T-cell (primary cell): ENCODE measurements around the gene RAPGEF3. TPM values are rescaled to one million over a fixed set of nuclear protein-coding genes. Genes with fewer than 3 reads are reported as not detected.

Experiments used
- ATAC-seq, 4 experiments: fragments of 200-7000 bp in 3 of 4; fragments of 150-1000 bp in 1 of 4; cut with Tn5 transposase; replicated peaks in 1 of 4; 1 replicate in 3 of 4; 2 replicates in 1 of 4; pipeline ENCODE4 v1.10.0; 2021; ENCODE audit warnings: moderate library complexity in 3 of 4, mild to moderate bottlenecking in 2 of 4, moderate number of reproducible peaks in 1 of 4
- CTCF ChIA-PET, 2 donors: fragments of 300-600 bp; sonication (Branson Sonifier 250); formaldehyde crosslinking; loops; one replicate each; lab custom pipeline; 2022; ENCODE audit warnings: antibody characterized with exemption in 2 of 2; lab: Charles Lee
- POLR2A ChIA-PET, 2 donors: fragments of 300-600 bp; sonication (Branson Sonifier 250); formaldehyde crosslinking; loops; one replicate each; lab custom pipeline; 2022; ENCODE audit warnings: antibody characterized with exemption in 2 of 2; lab: Charles Lee
- DNase-seq, 35 experiments: peaks; one replicate each; pipeline versions ENCODE4 v3.0.0 to v3.0.0-alpha.2; 2013 to 2023
- H3K27ac ChIP-seq: one replicate; pipeline ENCODE4 v1.5.1; 2013; ENCODE audit warnings: low read length
- H3K27me3 ChIP-seq, 2 experiments: replicated peaks in 1 of 2; 1 replicate in 1 of 2; 2 replicates in 1 of 2; pipeline versions ENCODE4 v1.6.1 to v1.7.0; 2013; ENCODE audit warnings: low read length in 1 of 2, mixed read lengths in 1 of 2; ENCODE audit not compliant: control insufficient read depth in 2 of 2, insufficient read depth in 2 of 2; ENCODE audit errors: extremely low read depth in 1 of 2
- H3K36me3 ChIP-seq, 2 donors: 1 replicate in 1 of 2; 2 replicates in 1 of 2; pipeline versions ENCODE4 v1.6.1 to v1.7.0; 2013; ENCODE audit warnings: low read length in 1 of 2; ENCODE audit not compliant: control insufficient read depth in 2 of 2, insufficient read depth in 1 of 2; ENCODE audit errors: extremely low read depth in 1 of 2
- H3K4me1 ChIP-seq, 2 experiments: 1 replicate in 1 of 2; 2 replicates in 1 of 2; pipeline versions ENCODE4 v1.6.1 to v1.7.0; 2013; ENCODE audit warnings: low read length in 2 of 2, mixed read lengths in 1 of 2; ENCODE audit not compliant: insufficient read depth in 2 of 2, control insufficient read depth in 1 of 2; ENCODE audit errors: extremely low read depth in 1 of 2
- H3K4me3 ChIP-seq, 2 donors: 1 replicate in 1 of 2; 2 replicates in 1 of 2; pipeline versions ENCODE4 v1.5.1 to v1.7.0; 2013; ENCODE audit warnings: mild to moderate bottlenecking in 2 of 2, low read length in 1 of 2, moderate library complexity in 1 of 2; ENCODE audit not compliant: control insufficient read depth in 1 of 2; ENCODE audit errors: extremely low read depth in 1 of 2
- H3K9me3 ChIP-seq: 2 replicates; pipeline ENCODE4 v1.7.0; 2013
- H3K27ac Mint-ChIP-seq, 2 donors: one replicate each; pipeline ENCODE4 v1.8.0; 2020 to 2021; ENCODE audit warnings: mild to moderate bottlenecking in 2 of 2, mixed read lengths in 2 of 2
- H3K27me3 Mint-ChIP-seq, 2 donors: one replicate each; pipeline ENCODE4 v1.8.0; 2021 to 2022; ENCODE audit warnings: mixed read lengths in 2 of 2
- H3K36me3 Mint-ChIP-seq: one replicate; pipeline ENCODE4 v1.8.0; 2021; ENCODE audit warnings: mixed read lengths
- H3K4me1 Mint-ChIP-seq, 3 donors: one replicate each; pipeline ENCODE4 v1.8.0; 2020 to 2022; ENCODE audit warnings: mixed read lengths in 3 of 3, mild to moderate bottlenecking in 1 of 3
- H3K4me3 Mint-ChIP-seq, 3 donors: one replicate each; pipeline ENCODE4 v1.8.0; 2020 to 2022; ENCODE audit warnings: mild to moderate bottlenecking in 3 of 3, mixed read lengths in 3 of 3, moderate library complexity in 3 of 3
- H3K9me3 Mint-ChIP-seq, 3 donors: one replicate each; pipeline ENCODE4 v1.8.0; 2020 to 2022; ENCODE audit warnings: mixed read lengths in 3 of 3
- WGBS: methylation state at CpG from one replicate; pipeline ENCODE4 v1.1.5; 2013; ENCODE audit warnings: missing lambda C conversion rate; ENCODE audit not compliant: insufficient coverage; 5-methylcytosine and 5-hydroxymethylcytosine counted together
- total RNA-seq, 35 experiments: library from RNA in 6 of 35; stranded (reverse) in 6 of 35; fragments of 120-200 nt in 1 of 35; gene quantifications; one replicate each; pipeline versions ENCODE4 v1.2.1 to v1.2.4 and lab custom pipeline; 2013 to 2026

Gene RAPGEF3
- total RNA-seq, 5 donors from 2014 or later (not counting 1 experiment from before 2014, with no cell fraction given), result 0.25 to 0.99 (median 0.82) TPM

DNA sequence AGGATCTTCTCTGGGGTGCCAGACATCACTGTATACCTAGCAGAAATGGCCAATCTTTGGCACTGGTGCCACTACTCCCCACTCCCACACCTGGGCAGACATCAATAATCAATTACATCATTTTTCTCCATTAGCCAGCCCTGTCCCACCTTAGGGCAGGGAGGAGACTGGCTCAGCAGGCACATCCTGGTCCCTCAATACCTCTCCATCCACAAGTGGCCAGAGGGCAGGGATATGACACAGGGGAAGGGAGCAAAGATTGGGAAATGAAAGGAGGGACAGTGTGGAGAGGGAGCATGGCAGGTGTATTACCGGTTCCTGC, 10.2 kb downstream of the RAPGEF3 start:
- no peak overlapping the region for H3K27ac ChIP-seq
- H3K4me3 ChIP-seq, result no peak overlapping the region
- DNase-seq (no peak), ATAC-seq (no peak)
- no peak overlapping the region for H3K27ac Mint-ChIP-seq
- no CpG with 5 or more reads among the region's 1 CpG for WGBS
- ChIA-PET CTCF (no interaction called here), POLR2A (no interaction called here)
- H3K9me3 ChIP-seq, result no peaks in the 10 kb centered on the region
- H3K4me1 ChIP-seq, result peaks cover 0 to 3% of the 10 kb centered on the region in 2 experiments
- no peaks in the 10 kb centered on the region for H3K36me3 Mint-ChIP-seq
- peaks cover 0 to 52% of the 10 kb centered on the region in 2 experiments for H3K27me3 ChIP-seq
- H3K4me3 Mint-ChIP-seq, result no peak overlapping the region
- no peaks in the 10 kb centered on the region for H3K9me3 Mint-ChIP-seq
- H3K36me3 ChIP-seq, result no peaks in the 10 kb centered on the region
- H3K4me1 Mint-ChIP-seq, result peaks cover 2 to 10% (median 3%) of the 10 kb centered on the region in 3 donors
- H3K27me3 Mint-ChIP-seq, result no peaks in the 10 kb centered on the region

DNA sequence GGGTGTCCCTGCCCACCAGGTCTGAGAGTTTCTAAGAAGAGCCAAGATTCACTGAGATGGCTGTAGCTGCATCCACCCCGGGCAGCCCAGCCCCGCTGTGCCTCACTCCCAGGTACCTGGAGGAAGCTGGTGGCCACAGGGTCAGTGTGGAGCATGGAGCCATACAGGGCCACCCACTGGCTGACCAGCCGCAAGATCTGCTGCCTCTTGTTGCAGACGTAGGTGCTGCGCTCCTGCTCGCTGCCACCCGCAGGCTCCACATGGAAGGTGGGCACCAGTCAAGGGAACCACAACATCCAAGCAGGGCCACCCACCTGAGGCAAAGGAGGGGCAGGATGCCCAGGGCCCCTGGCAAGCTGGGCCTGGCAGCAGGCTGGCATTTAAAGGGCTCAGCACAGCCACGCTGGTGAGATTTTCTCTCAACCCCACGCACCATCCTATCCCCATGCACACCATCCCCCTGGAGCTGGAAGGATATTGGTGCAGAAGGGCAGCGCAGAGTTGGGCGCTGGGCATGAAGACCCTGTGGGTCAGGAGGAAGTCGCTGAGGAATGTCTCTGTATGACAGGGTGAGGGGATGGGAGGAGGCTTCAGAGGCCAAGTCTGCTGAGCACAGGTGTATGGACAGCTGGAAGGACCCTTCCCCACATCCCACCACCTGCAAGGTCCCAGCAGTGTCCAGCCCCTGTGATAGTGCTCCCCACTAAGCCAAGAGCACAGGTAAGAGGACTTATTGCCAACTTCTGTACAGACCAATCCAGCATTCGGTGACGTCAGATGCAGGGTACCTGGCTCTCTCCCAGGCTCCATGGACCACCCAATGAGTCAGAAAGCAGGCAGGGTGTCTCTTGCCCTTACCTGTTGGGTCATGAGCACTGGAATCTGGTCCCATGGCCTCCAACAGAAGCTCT, 10.8 kb downstream of the RAPGEF3 start:
- CTCF ChIA-PET, result interaction anchor here in 1 of 2 donors (1.7 kb wide), 1 partner anchor 20 kb away, joined by 8 read pairs; no protein-coding TSS in a partner anchor
- WGBS, result 91% methylated on average over 9 of the region's 14 CpGs
- no peak for DNase-seq
- no peak overlapping the region for H3K4me3 ChIP-seq
- no peak overlapping the region for H3K27ac ChIP-seq
- Mint-ChIP-seq H3K4me1 (peaks cover 2 to 15% (median 8%) of the 10 kb centered on the region in 3 donors), H3K9me3 (no peaks in the 10 kb centered on the region), H3K4me3 (no peak overlapping the region), H3K27ac (no peak overlapping the region), H3K27me3 (no peaks in the 10 kb centered on the region), H3K36me3 (no peaks in the 10 kb centered on the region)
- peaks cover 0 to 57% of the 10 kb centered on the region in 2 experiments for H3K27me3 ChIP-seq
- H3K36me3 ChIP-seq, result no peaks in the 10 kb centered on the region
- ATAC-seq, result no peak
- POLR2A ChIA-PET, result no interaction called here
- peaks cover 0 to 3% of the 10 kb centered on the region in 2 experiments for H3K4me1 ChIP-seq
- H3K9me3 ChIP-seq, result no peaks in the 10 kb centered on the region

DNA sequence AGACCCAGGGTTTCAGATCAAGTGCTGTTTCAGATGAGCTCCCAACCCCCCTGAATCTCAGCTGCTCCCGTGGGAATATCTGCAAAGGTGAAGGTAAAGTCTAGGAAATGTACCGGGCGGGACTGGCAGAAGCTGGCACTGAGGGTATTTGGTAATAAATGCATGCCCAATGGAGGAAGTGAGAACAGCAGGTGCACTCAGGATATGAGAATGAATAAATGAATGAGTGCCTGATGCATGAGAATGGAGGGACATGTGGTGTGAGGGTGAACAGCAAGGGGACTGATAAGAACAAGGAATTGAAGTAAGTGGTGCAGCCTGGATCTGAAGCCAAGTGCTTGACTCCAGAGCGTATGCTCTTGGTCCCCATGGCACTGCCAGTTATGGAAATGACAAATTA, 11.6 kb downstream of the RAPGEF3 start:
- no peak overlapping the region for H3K4me3 ChIP-seq
- POLR2A ChIA-PET, result no interaction called here
- Mint-ChIP-seq H3K27ac (no peak overlapping the region), H3K9me3 (no peaks in the 10 kb centered on the region), H3K27me3 (no peaks in the 10 kb centered on the region), H3K4me1 (peaks cover 7 to 19% (median 14%) of the 10 kb centered on the region in 3 donors), H3K4me3 (no peak overlapping the region), H3K36me3 (no peaks in the 10 kb centered on the region)
- ATAC-seq (no peak), DNase-seq (no peak)
- H3K4me1 ChIP-seq, result peaks cover 0 to 7% of the 10 kb centered on the region in 2 experiments
- H3K27ac ChIP-seq, result no peak overlapping the region
- no peaks in the 10 kb centered on the region for H3K36me3 ChIP-seq
- no peaks in the 10 kb centered on the region for H3K9me3 ChIP-seq
- CTCF ChIA-PET, result interaction anchor here (0.9 to 1.7 kb wide), 3 partner anchors 9 to 33 kb away, joined by 3 to 8 read pairs (median 3); no protein-coding TSS in a partner anchor
- whole genome bisulfite sequencing, result 91% methylated on average over 4 of the region's 4 CpGs
- H3K27me3 ChIP-seq, result peaks cover 0 to 57% of the 10 kb centered on the region in 2 experiments

DNA sequence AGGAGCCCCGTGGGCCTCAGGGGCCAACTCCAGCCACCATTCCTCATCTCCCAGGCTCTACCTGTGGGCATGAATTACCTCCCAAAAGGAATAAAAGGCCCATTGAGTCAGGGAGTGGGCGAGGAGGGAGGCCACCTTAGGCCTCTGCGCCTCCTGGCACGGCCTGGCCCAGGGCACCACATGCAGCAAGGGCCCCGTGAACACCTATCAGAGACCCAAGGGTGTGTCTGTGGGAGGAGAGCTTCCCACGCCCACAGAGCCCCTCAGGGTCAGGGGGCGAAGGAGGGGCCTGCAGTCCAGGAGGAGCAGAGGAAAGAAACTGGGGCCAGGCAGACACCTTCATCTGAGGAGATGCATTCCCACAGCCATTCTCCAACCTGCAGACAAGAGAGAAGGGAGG, 12.2 kb downstream of the RAPGEF3 start:
- ATAC-seq (no peak), DNase-seq (no peak)
- POLR2A ChIA-PET, result no interaction called here
- H3K27me3 ChIP-seq, result peaks cover 0 to 57% of the 10 kb centered on the region in 2 experiments
- H3K27ac ChIP-seq, result no peak overlapping the region
- CTCF ChIA-PET, result interaction anchor here (0.6 to 1.7 kb wide), 4 partner anchors 9 to 91 kb away, joined by 3 to 8 read pairs (median 3); no protein-coding TSS in a partner anchor
- Mint-ChIP-seq H3K9me3 (no peaks in the 10 kb centered on the region), H3K4me1 (peaks cover 13 to 25% (median 16%) of the 10 kb centered on the region in 3 donors), H3K27me3 (no peaks in the 10 kb centered on the region), H3K27ac (no peak overlapping the region), H3K4me3 (no peak overlapping the region), H3K36me3 (no peaks in the 10 kb centered on the region)
- no peaks in the 10 kb centered on the region for H3K36me3 ChIP-seq
- peaks cover 5 to 13% of the 10 kb centered on the region in 2 experiments for H3K4me1 ChIP-seq
- H3K4me3 ChIP-seq, result no peak overlapping the region
- no peaks in the 10 kb centered on the region for H3K9me3 ChIP-seq
- 82% methylated on average over 4 of the region's 7 CpGs for WGBS

DNA sequence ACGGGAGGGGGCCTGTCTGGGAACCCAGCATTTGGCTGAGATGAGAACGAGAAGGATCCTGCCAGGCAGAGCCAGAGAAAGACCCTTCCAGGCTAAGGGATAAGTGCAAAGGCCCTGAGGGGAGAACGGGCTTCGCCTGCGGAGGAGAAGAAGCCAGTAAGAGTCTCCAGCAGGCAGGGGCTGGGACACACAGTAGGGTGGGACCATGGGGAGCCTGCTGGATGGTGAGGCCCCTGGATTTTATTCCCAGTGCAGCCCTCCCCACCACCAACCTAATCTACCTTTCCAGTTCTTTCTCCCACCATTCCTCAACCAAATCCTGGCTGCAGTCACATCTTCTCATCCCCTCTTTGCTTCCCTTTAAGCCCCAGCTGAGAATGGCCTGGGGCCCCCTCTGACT, 12.6 kb downstream of the RAPGEF3 start:
- Mint-ChIP-seq H3K27me3 (no peaks in the 10 kb centered on the region), H3K36me3 (no peaks in the 10 kb centered on the region), H3K9me3 (no peaks in the 10 kb centered on the region), H3K4me1 (peaks cover 17 to 29% (median 20%) of the 10 kb centered on the region in 3 donors), H3K27ac (no peak overlapping the region), H3K4me3 (no peak overlapping the region)
- Histone ChIP-seq H3K9me3 (no peaks in the 10 kb centered on the region), H3K27ac (no peak overlapping the region), H3K4me1 (peaks cover 8 to 18% of the 10 kb centered on the region in 2 experiments), H3K36me3 (no peaks in the 10 kb centered on the region), H3K27me3 (peaks cover 0 to 57% of the 10 kb centered on the region in 2 experiments), H3K4me3 (no peak overlapping the region)
- WGBS, result 25% methylated on average over 2 of the region's 5 CpGs
- POLR2A ChIA-PET, result no interaction called here
- DNase-seq (no peak), ATAC-seq (no peak)
- CTCF ChIA-PET, result interaction anchor here (0.6 to 1.7 kb wide), 5 partner anchors 10 to 93 kb away, joined by 3 to 8 read pairs (median 3); no protein-coding TSS in a partner anchor

DNA sequence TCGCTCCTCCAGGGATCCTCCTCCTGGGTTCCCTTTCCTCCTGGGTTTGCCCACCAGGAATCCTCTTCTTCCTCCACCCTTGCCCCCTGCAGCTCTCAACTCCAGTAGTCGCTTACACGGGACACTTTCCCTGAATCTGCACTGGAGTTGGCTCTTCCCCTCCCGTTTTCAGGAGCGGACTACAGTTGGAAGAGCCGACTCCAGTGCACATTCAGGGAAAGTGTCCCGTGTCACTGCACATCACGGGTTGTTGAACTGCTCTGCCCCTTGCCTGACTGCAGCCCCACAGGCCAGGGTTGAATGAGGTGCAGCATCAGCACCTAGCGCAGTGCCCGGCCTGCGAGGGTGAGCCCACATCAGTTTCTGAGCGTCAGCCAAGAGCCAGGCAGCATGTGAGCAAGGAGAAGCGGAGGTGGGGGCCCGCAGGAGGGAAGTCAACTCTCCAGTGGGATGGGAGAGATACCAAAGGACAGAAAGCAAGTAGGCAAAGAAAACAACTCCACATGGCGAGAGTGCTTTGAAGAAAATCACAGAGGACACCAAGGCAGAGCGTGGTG, 13.1 kb downstream of the RAPGEF3 start:
- DNase-seq (no peak), ATAC-seq (no peak)
- H3K4me3 ChIP-seq, result no peak overlapping the region
- no peaks in the 10 kb centered on the region for H3K9me3 ChIP-seq
- H3K4me1 ChIP-seq, result peaks cover 9 to 23% of the 10 kb centered on the region in 2 experiments
- POLR2A ChIA-PET, result no interaction called here
- WGBS, result 82% methylated on average over 16 of the region's 16 CpGs
- Mint-ChIP-seq H3K36me3 (no peaks in the 10 kb centered on the region), H3K4me1 (peaks cover 21 to 35% (median 25%) of the 10 kb centered on the region in 3 donors), H3K27me3 (no peaks in the 10 kb centered on the region), H3K4me3 (no peak overlapping the region), H3K9me3 (no peaks in the 10 kb centered on the region), H3K27ac (no peak overlapping the region)
- H3K27ac ChIP-seq, result no peak overlapping the region
- CTCF ChIA-PET, result interaction anchor here (0.5 to 6.1 kb wide), 5 partner anchors 10 to 94 kb away, joined by 3 to 67 read pairs (median 3); no protein-coding TSS in a partner anchor
- H3K36me3 ChIP-seq, result no peaks in the 10 kb centered on the region
- peaks cover 0 to 57% of the 10 kb centered on the region in 2 experiments for H3K27me3 ChIP-seq
